ENCODE data around the gene C1orf21. TPM values are rescaled to one million over a fixed set of nuclear protein-coding genes. Genes with fewer than 3 reads are reported as not detected.

The C1orf21 gene
- polyA plus RNA-seq, 1 donor (not counting 4 experiments of a cell fraction or from before 2014, with no cell fraction given), result 44.3 TPM

DNA sequence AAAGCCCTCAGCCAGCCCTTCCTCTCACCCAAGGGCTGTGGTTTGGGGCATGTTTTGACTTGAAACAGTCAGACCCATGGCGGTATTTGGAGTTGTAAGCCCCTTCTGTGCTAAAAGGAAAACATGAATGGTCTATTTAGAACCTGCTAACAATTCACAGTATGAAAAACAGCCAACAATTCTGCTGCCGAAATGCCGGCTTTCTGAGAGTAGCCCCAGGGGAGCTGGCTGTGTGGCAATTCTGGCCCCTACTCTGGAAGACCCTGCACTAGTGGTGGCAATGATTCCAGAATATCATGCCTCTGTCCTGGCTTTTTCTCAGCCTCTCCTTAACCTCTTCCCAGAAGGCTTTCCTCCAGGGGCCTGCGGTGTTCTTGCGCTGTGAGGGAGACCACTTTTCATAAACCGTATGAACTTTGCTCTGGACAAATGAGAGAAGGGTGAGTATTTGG, 249.2 kb downstream of the C1orf21 start:
- FAIRE-seq, result no peak
- H2AFZ ChIP-seq (ENCODE audit: control insufficient read depth, low read length), result no peak overlapping the region
- no peaks in the 10 kb centered on the region for H3K27me3 ChIP-seq (ENCODE audit: control insufficient read depth, extremely low read depth, insufficient read depth, low read length)
- H3K9ac ChIP-seq (ENCODE audit: control insufficient read depth, extremely low read depth, insufficient read depth, low read length), result no peak overlapping the region
- H3K4me2 ChIP-seq (ENCODE audit: control insufficient read depth, extremely low read depth, insufficient read depth, low read depth, low read length), result peak overlapping the region; percentile 8
- no peak overlapping the region for H3K27ac ChIP-seq (ENCODE audit: control insufficient read depth, insufficient read depth, low read length)
- no peaks in the 10 kb centered on the region for H3K36me3 ChIP-seq (ENCODE audit: control insufficient read depth in 2 of 2, extremely low read depth in 1 of 2, insufficient read depth in 2 of 2, low read length in 2 of 2)
- H4K20me1 ChIP-seq (ENCODE audit: control insufficient read depth, extremely low read depth, insufficient read depth, low read length), result no peaks in the 10 kb centered on the region
- DNase-seq (ENCODE audit: low read depth, low spot score), result no peak
- H3K79me2 ChIP-seq (ENCODE audit: control insufficient read depth, insufficient read depth, low read length), result no peaks in the 10 kb centered on the region
- H3K4me1 ChIP-seq (ENCODE audit: control insufficient read depth, extremely low read depth, insufficient read depth, low read length), result peaks cover 8% of the 10 kb centered on the region
- H3K9me1 ChIP-seq (ENCODE audit: control insufficient read depth, extremely low read depth, insufficient read depth, low read length), result no peaks in the 10 kb centered on the region
- H3K4me3 ChIP-seq (ENCODE audit: control insufficient read depth in 2 of 3, extremely low read depth in 1 of 3, insufficient read depth in 2 of 3, low read depth in 1 of 3, low read length in 3 of 3), result no peak overlapping the region
- TF ChIP-seq EZH2 (IDR thresholded peaks at IDR 0.05; ENCODE audit: low read length), result no peak
- TF ChIP-seq, protein P1, sequence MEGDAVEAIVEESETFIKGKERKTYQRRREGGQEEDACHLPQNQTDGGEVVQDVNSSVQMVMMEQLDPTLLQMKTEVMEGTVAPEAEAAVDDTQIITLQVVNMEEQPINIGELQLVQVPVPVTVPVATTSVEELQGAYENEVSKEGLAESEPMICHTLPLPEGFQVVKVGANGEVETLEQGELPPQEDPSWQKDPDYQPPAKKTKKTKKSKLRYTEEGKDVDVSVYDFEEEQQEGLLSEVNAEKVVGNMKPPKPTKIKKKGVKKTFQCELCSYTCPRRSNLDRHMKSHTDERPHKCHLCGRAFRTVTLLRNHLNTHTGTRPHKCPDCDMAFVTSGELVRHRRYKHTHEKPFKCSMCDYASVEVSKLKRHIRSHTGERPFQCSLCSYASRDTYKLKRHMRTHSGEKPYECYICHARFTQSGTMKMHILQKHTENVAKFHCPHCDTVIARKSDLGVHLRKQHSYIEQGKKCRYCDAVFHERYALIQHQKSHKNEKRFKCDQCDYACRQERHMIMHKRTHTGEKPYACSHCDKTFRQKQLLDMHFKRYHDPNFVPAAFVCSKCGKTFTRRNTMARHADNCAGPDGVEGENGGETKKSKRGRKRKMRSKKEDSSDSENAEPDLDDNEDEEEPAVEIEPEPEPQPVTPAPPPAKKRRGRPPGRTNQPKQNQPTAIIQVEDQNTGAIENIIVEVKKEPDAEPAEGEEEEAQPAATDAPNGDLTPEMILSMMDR (optimal IDR thresholded peaks at IDR 0.05 in 1 of 3, IDR thresholded peaks at IDR 0.05 in 1 of 3, conservative IDR thresholded peaks at IDR 0.05 in 1 of 3; ENCODE audit: extremely low read depth in 1 of 3, insufficient read depth in 2 of 3, low read length in 3 of 3), result no peak
- no peaks in the 10 kb centered on the region for H3K9me3 ChIP-seq (ENCODE audit: control insufficient read depth, low read depth, low read length)
- dilution Hi-C loops (cut with MboI; ENCODE audit: extremely low pct_ligation_motif_present, low sequenced_read_pairs), result no loop called here

- Histone ChIP-seq H3K27me3 (ENCODE audit: control insufficient read depth, extremely low read depth, insufficient read depth, low read length) (peaks cover 8% of the 10 kb centered on the region), H3K4me1 (ENCODE audit: control insufficient read depth, extremely low read depth, insufficient read depth, low read length) (peaks cover 8% of the 10 kb centered on the region), H3K27ac (ENCODE audit: control insufficient read depth, insufficient read depth, low read length) (no peak overlapping the region), H4K20me1 (ENCODE audit: control insufficient read depth, extremely low read depth, insufficient read depth, low read length) (no peaks in the 10 kb centered on the region), H3K9me3 (ENCODE audit: control insufficient read depth, low read depth, low read length) (no peaks in the 10 kb centered on the region), H3K4me2 (ENCODE audit: control insufficient read depth, extremely low read depth, insufficient read depth, low read depth, low read length) (no peak overlapping the region), H3K9ac (ENCODE audit: control insufficient read depth, extremely low read depth, insufficient read depth, low read length) (no peak overlapping the region), H3K9me1 (ENCODE audit: control insufficient read depth, extremely low read depth, insufficient read depth, low read length) (no peaks in the 10 kb centered on the region), H3K4me3 (ENCODE audit: control insufficient read depth in 2 of 3, extremely low read depth in 1 of 3, insufficient read depth in 2 of 3, low read depth in 1 of 3, low read length in 3 of 3) (no peak overlapping the region), H3K36me3 (ENCODE audit: control insufficient read depth in 2 of 2, extremely low read depth in 1 of 2, insufficient read depth in 2 of 2, low read length in 2 of 2) (no peaks in the 10 kb centered on the region), H3K79me2 (ENCODE audit: control insufficient read depth, insufficient read depth, low read length) (no peaks in the 10 kb centered on the region), H2AFZ (ENCODE audit: control insufficient read depth, low read length) (no peak overlapping the region)
- DNase-seq (ENCODE audit: low read depth, low spot score), result no peak
- no peak for TF ChIP-seq EZH2 (IDR thresholded peaks at IDR 0.05; ENCODE audit: low read length)
- TF ChIP-seq, protein P1 (optimal IDR thresholded peaks at IDR 0.05 in 1 of 3, IDR thresholded peaks at IDR 0.05 in 1 of 3, conservative IDR thresholded peaks at IDR 0.05 in 1 of 3; ENCODE audit: extremely low read depth in 1 of 3, insufficient read depth in 2 of 3, low read length in 3 of 3), result no peak
- dilution Hi-C loops (cut with MboI; ENCODE audit: extremely low pct_ligation_motif_present, low sequenced_read_pairs), result no loop called here
- FAIRE-seq, result no peak
Measured at GRCh38 chr1:184637664-184638240, 250.9 kb downstream of the C1orf21 start.
